22Rv1 (cell line): ENCODE measurements around the gene ESRRG.

Source experiments
- ZFX ChIP-seq: fragments of 450-650 bp; IDR thresholded peaks from 2 replicates; pipeline ENCODE4 v1.6.1; 2017; ENCODE audit warnings: antibody characterized with exemption, borderline replicate concordance
- TF ChIP-seq, protein P1 (sequence below): fragments of 450-650 bp; IDR thresholded peaks from 2 replicates; pipeline ENCODE4 v1.5.1; 2017; ENCODE audit warnings: mild to moderate bottlenecking

- TF ChIP-seq, protein P1, sequence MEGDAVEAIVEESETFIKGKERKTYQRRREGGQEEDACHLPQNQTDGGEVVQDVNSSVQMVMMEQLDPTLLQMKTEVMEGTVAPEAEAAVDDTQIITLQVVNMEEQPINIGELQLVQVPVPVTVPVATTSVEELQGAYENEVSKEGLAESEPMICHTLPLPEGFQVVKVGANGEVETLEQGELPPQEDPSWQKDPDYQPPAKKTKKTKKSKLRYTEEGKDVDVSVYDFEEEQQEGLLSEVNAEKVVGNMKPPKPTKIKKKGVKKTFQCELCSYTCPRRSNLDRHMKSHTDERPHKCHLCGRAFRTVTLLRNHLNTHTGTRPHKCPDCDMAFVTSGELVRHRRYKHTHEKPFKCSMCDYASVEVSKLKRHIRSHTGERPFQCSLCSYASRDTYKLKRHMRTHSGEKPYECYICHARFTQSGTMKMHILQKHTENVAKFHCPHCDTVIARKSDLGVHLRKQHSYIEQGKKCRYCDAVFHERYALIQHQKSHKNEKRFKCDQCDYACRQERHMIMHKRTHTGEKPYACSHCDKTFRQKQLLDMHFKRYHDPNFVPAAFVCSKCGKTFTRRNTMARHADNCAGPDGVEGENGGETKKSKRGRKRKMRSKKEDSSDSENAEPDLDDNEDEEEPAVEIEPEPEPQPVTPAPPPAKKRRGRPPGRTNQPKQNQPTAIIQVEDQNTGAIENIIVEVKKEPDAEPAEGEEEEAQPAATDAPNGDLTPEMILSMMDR = no peak
- TF ChIP-seq ZFX = no peak
These were observed 408 bp downstream of the ESRRG start for GRCh38 chr1:216722821-216723220.
